ENCODE measurements around the gene STAB2.
A peak's percentile ranks its signal among the peaks of the same experiment; 100 is the strongest.

Gene STAB2

DNA sequence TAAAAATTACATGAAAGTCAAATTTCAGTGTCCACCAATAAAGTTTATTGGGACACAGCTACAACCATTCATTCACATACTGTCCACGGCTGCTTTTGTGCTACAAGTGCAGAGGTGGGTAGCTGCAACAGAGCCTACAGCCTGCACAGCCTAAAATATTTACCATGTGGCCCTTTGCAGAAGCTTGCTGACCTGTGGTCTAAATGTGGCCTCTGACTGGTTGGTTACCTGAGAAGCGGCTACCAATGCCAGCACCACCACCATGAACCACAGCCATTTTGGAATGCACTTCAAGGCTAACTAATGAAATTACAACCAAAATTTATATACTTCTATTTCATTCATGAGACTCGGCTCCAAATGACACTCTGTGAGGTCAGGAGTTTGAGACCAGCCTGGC, 195.3 kb downstream of the STAB2 start:
- no peak for DNase-seq (ENCODE audit: low spot score)

DNA sequence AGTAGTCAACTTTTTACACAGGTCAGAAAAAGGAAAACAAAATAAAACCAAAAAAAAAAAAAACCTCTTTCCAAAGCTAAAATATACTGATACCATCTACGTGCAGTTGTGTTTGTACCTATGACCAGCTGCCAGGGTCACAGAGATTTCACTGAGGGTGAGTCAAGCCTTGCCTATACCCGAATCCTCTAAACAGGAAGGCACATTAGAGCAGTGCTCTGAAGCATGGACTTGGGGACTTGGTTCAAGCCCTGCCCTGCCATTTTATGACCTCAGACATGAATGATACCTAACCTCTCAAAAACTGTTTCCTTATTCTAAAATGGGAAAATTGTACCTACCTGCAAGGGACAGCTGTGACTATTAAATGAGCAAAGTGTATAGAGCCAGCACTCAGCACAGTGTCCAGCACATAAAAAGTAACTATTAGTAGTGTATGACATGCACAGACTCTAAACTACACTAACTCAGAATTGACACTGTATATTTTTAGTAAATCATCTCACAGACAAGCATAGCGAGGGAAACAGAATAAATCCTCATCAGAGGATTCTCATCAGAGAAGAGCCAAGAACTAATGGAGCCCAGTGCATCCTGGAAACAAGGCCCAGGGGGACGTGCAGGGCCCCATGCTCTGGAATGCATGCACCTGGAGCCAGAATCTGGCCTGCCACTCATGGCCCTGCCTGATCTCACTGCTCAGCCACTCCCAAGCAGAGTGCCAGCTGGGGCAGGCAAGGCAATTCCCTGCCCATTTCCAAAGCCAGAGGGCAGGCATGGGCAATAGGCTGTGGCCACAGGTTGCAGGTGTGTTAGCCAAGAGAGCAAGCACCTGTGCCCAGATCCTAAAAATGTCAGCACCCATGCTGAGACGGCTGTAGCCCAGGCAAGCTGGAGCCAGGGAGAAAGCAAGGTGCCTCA, 196.9 kb downstream of the STAB2 start:
- no peak for DNase-seq (ENCODE audit: low spot score)

DNA sequence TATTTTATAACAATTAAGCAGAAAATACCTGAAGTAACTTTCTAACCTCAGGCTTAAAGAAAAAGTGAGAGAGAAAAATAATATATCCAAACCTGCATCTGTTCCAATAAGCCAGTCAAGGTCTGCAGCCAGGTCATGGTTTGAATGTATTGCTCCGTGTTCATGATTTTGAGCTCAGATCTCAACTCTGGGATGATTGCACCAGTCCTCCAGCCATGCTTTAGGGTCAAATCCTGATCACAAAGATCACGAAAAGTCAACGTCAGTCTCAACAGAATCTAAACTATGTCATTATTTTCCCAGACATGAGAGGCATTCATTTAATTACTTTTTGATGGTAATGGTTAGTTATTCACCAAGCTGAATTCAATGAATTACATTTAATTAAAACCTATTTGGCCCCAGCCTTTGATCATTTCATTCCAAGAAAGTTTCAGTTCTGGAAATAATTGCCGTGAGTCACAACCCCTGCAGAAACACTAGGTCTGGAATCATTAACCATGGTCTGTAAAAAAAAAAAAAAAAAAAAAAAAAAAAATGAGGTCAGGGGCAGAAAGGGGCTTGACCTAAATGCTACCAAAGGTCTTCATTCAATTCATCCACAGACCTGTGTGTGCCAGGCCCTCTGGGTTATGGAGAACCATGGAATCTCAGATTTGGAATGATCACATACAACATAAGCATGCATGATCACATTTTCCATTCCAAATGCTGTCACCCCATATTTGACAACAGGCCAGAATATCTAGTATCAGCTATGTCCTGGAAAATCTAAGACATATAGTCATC, 198.4 kb downstream of the STAB2 start:
- DNase-seq (ENCODE audit: low spot score): no peak

DNA sequence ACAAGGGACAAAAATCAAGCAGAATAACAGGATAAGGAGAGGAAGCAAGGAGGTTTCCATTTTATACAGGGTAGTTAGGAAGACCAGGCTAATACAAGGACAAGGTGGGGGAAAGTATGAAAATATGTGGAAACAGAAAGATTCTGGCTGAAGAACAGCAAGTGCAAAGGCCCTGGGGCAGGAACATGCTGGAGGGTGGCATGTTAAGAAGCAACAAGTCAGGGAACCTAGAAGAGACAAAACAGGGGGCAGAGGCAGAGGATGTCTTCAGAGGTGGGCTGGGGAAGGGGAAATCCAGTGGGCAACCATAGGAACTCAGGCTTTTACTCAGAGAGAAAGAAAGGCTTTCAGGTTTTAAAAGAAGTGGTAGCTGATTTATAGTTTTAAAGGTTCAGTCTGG, 199.1 kb downstream of the STAB2 start:
- DNase-seq (ENCODE audit: low spot score): no peak

DNA sequence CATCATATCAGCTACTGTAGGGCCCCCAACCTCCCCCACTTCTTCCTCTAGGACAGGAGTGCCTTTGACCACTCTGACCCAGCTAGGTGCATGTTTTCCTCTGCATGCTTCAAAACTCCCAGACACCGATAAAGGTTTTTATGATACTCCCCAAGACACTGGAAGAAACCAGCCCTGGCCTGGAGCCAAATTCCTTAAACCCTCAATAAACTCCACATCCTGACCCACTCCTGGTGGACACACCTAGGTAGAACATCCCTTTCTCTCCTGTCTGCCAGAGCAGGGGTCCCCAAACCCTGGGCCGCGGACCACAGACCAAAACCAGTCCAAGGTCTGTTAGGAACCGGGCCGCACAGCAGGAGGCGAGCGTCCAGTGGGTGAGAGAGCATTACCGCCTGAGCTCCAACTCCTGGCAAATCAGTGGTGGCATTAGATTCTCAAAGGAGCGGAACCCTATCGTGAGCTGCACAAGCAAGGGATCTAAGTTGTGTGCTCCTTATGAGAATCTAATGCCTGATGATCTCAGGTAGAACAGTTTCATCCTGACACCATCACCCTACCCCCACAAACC, 204.4 kb downstream of the STAB2 start:
- DNase-seq (ENCODE audit: low spot score): no peak

DNA sequence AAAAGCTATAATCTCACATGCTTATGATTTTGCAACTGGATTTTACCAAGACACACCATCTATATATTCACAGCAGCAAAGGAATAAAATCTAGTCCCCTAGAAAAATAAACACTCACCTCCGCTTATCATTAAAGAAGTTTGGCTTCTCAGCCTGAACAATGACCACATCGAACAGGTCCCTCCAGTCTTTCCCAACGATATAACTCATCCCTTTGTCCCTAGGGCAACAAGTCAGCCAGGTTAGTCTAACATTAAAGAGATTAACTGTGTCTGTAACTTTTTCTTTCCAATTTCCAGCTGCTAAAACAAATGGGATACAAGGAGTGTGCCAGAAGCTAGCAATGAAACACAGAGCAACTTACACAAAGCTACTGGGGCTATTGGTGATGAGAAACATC, 206.0 kb downstream of the STAB2 start:
- DNase-seq (ENCODE audit: low spot score): no peak

DNA sequence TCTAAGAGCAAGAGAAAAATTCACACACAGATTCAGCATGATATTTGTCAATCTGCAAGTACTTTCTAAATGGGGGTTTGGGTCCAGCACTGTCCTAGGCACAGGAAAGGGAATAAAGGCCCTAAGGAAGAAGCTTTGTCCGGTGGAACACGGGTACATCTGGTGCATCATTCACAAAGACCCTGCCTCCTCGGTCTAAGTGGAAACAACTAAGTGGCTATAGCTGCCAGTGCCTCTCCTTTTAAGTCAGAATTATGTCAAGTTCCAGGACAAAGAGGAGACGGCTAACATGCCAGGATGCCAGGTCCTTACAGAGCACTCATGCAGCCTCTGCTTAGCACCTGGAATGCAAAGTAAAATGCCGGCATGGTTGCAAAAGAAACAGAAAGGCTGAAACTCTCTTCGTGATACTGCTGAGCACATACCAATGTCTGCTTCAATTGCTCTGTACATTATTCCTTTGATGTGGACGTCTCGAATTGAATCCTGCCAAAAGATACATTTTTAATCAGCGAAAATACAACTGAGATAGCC, 206.5 kb downstream of the STAB2 start:
- DNase-seq (ENCODE audit: low spot score): no peak

DNA sequence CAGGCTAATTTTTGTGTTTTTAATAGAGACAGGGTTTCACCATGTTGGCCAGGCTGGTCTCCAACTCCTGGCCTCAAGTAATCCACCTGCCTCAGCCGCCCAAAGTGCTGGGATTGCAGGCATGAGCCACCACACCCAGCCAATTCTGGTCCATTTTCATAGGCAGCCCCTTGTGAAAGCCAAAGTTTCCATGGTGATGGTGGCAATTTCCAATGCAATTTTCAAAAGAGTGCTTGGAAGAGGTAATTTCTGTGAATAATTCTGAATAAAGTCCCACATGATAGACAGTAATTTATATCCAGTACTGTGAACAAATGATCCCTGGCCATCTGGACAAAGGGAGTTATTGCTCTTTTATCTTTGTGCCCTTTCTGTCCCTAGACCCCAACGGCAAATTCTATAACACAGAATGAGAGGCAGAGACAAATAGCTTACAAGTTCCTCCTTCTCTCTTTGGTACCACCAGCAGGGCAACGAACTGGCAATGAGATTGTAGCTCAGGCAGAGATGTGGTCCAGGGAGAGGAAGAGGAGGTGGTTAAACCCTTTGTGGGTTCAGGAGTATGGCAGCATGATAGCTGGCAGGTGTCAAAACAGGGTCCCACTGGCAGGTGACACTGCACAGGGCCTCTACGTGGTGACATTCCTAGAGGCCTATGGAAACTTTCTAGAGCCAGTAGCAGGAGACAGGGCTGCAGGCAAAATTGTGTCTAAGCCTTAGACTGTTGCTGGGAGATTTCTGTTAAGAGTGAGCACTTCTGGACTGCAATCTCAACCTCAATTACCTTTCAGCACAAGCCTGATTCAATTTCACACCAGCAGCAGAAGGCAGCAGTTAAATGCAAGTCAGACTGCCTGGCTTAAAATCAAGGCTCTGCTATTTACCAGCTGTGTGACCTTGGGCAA, 207.5 kb downstream of the STAB2 start:
- no peak for DNase-seq (ENCODE audit: low spot score)

DNA sequence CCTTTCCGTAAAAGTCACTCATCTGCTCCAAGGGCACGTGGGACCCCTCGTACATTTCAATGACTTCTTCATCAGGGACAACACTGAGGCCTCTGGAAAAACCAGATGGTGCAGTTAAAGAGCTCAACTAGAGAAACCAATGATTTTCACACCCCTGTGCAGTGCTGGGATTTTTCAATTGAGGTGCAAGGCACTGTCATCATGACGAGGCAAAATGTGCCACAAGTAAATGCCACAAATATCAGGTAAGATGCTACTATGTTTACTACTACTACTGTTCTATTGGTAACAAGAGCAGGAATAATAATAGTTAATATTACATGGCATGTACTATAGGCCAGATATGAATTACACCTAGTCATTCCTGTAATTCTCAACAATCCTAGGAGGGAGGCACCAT, 211.5 kb downstream of the STAB2 start:
- no peak for DNase-seq (ENCODE audit: low spot score)

DNA sequence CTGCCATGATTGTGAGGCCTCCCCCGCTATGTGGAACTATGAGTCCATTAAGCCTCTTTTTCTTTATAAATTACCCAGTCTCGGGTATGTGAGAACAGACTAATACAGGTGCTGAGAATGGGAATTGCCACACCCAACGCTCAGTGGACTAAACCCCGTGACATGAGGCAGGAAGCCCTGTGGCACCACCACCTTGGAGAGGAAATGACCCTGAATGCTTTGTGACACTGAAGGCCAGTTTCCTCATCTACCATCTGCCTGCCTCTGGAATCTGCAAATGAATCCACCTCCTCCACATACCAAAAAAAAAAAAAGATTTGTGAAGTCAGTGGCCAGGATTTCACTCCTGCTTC, 212.4 kb downstream of the STAB2 start:
- DNase-seq (ENCODE audit: low spot score): no peak

DNA sequence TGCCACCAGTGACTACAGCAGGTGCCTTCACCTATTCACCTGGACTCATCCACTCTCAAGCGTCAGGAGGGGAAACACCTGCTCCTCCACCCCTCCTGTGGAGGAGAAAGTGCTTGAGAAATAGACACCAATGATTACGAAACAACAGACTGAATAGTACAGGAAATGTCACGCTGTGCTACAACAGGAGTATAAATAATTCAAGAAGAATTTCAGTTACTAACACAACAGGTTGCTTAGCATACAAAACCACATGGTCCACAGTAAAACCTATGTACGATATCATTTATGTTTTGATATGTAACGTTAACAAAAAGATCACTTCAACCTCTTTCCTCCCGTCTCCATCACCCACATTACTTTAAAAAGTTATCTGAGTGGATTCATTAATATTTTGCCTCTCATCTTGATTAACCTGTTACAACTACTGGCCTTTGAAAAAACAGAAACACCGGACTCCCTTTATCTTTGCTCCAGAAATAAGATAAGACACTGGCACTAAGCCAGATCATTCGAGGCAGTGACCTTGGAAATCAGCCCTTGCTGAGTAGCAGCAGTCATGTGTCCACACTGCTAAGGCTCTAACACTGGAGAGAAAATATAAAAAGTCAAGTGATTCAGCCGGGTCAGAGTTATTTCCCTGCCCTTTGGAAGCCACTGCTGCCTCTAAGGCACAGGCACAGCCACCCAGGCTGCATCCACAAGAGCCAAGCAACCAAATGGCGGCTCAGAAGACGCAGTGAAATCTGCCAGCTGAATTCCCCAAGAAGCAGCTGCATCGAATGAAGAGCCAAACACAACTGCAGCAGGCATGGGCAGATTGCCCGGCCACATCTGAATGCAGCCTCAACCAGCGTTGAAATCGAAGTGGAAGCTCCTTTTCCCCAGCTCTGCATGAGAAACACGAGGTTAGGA, 213.0 kb downstream of the STAB2 start:
- DNase-seq (ENCODE audit: low spot score): no peak

DNA sequence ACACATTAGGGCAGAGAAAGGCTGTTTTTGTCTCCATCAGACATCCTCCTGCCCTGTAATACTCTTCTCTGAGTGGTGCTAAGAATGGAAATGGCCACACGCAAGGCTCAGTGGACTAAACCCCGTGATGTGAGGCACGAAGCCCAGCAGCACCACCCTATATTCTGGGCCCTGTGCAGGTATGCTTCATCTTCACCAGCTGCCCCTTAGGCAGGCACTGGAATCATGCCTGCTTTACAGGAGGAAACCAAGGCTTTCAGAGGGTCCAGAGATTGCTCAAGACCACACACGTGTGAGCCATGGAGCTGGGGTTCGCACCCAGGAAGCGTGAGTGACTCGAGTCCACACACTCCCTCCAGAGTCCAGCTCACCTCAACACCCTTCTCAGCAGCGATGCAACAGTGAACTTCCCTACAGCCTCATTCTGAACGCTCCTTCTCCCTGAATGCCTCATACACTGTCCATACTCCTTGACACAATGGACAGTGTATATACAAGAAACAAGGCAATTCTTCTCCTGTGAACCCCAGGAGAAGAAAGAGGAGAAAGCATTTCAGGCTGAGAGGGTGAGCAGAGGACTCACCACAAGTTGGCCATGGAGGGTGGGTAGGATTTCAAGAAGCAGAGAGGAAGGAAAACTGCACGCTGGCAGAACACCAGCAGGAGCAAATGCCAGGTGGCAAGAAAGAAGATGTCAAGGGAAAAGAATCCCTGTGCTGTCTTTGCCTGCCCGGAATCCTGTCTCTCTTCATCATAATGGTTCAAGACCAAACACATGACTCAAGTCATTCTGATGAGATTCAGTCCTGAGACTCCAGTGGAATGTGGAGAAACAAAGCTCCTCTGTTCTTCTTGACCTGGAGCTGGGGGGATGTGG, 214.9 kb downstream of the STAB2 start:
- DNase-seq (ENCODE audit: low spot score): peak; percentile 85

DNA sequence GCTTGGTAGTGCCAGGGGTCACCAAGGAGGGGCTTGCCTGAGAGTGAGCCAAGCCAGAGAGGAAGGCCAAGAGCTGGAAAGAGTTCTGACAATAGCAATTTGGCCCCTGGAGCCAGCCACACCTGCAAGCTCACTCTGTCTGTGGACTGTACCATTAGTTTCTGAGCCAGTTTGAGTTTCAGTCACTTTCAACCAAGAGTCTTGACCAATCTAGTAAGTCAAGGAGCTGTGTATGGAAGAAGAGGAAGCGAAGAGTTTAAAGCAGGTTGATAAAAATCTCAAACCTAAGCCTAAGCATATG, 215.5 kb downstream of the STAB2 start:
- no peak for DNase-seq (ENCODE audit: low spot score)

DNA sequence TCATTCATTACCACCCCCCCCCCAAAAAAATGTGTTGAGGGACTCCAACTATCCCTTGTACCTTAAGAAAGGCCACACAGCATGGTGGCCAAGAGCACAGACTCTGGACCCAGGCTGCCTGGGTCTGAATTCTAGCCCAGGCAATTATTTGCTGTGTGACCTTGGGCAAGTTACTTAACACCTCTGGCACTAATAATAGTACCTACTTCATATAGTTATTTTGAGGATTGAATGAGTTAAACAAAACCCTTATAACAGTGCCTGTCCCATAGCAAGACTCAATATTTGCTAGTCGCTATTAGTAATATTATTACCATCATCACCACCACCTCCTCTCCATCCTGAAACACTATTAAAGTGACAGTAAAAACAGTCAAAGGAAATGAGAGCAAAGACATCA, 216.8 kb downstream of the STAB2 start:
- DNase-seq (ENCODE audit: low spot score): no peak

DNA sequence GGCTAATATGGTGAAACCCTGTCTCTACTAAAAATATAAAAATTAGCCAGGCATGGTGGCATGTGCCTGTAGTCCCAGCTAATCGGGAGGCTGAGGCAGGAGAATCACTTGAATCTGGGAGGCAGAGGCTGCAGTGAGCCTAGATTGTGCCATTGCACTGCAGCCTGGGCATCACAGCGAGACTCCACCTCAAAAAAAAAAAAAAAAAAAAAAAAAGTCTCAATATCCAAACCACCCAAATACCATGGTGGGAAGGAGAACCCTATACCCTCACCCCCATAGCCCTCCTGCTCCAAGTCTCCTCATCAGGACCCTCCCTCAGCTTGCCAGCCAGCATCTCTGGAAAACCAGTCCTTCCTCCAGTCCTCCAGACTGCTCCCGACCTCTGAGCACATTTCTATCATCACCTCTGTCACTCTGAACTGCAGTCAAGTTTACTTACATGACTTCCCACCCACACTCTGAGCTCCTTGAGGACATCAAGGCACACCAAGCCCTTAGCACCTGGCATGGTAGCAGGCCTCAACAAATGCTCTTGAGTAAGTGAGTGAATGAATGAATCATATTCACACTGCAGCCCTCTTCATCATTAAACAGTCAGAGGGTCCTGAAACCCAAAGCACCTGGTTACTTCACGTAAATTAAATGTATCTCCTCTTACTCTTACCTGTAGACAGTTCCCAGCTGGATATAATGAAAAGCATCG, 218.7 kb downstream of the STAB2 start:
- DNase-seq (ENCODE audit: low spot score): no peak

DNA sequence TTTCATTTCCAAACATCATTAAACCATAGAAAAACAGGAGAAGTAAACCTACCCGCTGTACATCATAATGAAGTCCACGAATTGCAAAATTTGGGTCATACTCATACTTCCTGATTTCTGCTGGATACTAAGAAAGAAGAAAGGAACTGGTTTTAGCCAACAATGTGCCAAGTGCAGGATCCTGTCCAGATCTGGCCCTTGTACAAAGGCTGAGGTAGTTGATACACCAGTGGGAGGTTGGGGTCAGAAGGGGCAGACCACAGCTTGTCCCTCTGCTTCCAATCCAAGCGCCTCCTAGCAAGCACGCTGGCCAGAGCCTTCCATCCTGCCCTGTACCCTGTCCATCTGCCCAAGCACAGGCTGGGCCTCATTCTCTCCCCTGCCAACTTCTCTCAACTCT, 219.7 kb downstream of the STAB2 start:
- no peak for DNase-seq (ENCODE audit: low spot score)

DNA sequence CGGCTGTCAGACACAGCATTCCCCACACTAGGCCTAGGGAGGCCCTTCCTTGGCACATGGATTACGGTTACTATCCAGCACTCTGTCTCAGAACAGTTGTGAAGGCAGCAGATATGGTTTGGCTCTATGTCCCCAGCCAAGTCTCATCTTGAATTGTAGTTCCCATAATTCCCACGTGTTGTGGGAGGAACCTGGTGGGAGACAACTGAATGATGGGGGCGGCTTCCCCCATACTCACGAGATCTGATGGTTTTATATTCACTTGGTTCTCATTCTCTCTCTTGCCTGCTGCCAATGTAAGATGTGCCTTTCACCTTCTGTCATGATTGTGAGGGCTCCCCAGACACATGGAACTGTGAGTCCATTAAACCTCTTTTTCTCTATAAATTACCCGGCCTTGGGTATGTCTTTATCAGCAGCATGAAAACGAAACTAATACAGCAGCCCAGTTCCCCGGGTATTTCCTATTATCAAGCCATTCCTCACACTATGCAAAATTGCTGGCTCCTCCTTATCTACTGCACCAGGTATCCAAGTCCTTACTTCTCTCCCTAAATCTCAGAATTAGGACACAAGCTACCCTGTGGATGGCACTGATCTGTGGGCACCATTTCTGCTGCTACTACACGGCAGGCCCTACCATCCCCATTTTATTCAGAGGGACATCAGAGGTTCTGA, 220.6 kb downstream of the STAB2 start:
- DNase-seq (ENCODE audit: low spot score): no peak

DNA sequence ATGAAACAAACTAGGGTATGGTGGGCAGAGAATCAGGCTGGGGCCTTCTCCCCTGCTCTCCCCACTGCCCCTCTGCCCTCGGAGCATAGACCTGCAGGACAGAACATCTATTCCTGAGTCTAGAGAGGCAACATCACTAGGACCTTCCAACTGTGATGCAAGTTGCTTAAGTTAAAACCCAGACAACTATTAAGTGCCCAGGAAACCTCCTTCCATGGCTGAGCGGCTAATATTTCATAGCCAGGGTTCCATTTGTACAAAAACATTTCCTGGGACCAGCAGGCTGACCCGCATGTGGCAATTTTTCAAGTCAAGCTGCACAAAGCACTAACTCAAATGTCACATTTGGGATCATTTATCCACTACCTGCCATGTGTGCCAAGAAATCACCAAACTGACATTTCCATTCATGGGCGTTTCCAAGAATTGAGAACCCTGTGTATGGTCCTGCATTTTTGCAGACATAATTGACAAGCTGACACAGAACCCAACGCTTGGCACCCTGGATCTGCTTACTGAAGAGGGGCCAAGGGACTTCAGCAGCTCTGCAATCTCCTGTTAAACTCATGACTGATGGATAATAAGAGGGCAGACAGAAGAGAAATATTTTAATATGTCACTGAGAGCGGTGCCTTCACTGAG, 221.3 kb downstream of the STAB2 start:
- no peak for DNase-seq (ENCODE audit: low spot score)

Measured in COLO829 (cell line).